ENCODE measurements around the gene USHBP1.

- TF ChIP-seq PKNOX1 (IDR thresholded peaks at IDR 0.05) (no peak), CTCF (IDR thresholded peaks at IDR 0.05 in 2 of 3, conservative IDR thresholded peaks at IDR 0.05 in 1 of 3; ENCODE audit: control insufficient read depth in 2 of 3, extremely low read depth in 1 of 3, insufficient read depth in 1 of 3, low read depth in 3 of 3, low read length in 3 of 3) (no peak), USF2 (IDR thresholded peaks at IDR 0.05; ENCODE audit: borderline replicate concordance, low read depth, low read length) (no peak), POLR2A (IDR thresholded peaks at IDR 0.05; ENCODE audit: low read depth, low read length) (no peak), NRF1 (conservative IDR thresholded peaks at IDR 0.05; ENCODE audit: low read depth, low read length) (no peak)
Measured at GRCh38 chr19:17285415-17286135, 21.0 kb upstream of the USHBP1 start.

Data from GM12878 (cell line).